HL-60 (cell line): ENCODE measurements around the gene KCNJ3.

Source experiments
- CTCF ChIP-seq: IDR thresholded peaks from one replicate; pipeline ENCODE4 v1.5.1; 2011; ENCODE audit warnings: low read length, control low read depth, inconsistent platforms; ENCODE audit not compliant: insufficient read depth
- POLR2AphosphoS5 ChIP-seq: IDR thresholded peaks from 2 replicates; pipeline ENCODE4 v1.6.1; 2012; ENCODE audit warnings: low read depth
- TF ChIP-seq, protein P1 (sequence below): IDR thresholded peaks from 2 replicates; pipeline ENCODE4 v1.6.1; 2012; ENCODE audit warnings: low read depth; ENCODE audit not compliant: insufficient replicate concordance

DNA sequence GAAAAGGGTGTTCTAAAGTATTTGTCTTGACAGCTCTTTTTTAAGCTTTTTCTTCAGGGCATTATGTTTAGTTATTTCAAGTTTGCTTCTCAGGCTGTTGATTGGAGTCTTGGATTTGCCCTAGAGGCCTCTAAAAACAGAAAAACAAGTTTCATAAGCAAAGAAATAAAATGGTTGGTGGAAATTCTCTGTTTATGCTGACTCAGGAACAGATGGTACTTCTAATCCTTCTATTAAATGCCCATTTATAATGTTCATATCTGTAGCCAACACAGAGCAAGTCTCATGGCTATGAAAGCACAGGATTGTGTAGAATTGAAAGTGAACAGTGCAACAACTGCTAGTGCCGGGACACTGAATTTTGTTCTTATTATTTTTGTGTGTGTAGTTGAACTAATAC lies 60.4 kb downstream of the KCNJ3 start:
- TF ChIP-seq CTCF (no peak), POLR2AphosphoS5 (no peak)
- TF ChIP-seq, protein P1, sequence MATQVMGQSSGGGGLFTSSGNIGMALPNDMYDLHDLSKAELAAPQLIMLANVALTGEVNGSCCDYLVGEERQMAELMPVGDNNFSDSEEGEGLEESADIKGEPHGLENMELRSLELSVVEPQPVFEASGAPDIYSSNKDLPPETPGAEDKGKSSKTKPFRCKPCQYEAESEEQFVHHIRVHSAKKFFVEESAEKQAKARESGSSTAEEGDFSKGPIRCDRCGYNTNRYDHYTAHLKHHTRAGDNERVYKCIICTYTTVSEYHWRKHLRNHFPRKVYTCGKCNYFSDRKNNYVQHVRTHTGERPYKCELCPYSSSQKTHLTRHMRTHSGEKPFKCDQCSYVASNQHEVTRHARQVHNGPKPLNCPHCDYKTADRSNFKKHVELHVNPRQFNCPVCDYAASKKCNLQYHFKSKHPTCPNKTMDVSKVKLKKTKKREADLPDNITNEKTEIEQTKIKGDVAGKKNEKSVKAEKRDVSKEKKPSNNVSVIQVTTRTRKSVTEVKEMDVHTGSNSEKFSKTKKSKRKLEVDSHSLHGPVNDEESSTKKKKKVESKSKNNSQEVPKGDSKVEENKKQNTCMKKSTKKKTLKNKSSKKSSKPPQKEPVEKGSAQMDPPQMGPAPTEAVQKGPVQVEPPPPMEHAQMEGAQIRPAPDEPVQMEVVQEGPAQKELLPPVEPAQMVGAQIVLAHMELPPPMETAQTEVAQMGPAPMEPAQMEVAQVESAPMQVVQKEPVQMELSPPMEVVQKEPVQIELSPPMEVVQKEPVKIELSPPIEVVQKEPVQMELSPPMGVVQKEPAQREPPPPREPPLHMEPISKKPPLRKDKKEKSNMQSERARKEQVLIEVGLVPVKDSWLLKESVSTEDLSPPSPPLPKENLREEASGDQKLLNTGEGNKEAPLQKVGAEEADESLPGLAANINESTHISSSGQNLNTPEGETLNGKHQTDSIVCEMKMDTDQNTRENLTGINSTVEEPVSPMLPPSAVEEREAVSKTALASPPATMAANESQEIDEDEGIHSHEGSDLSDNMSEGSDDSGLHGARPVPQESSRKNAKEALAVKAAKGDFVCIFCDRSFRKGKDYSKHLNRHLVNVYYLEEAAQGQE = no peak
